Dermis blood vessel endothelial cell (primary cell): Measurements from ENCODE around the gene NCOA1. TPM values are rescaled to one million over a fixed set of nuclear protein-coding genes. Genes with fewer than 3 reads are reported as not detected.
"Not testable (repeated sequence)": the region's sequence is repeated elsewhere in the genome, so short reads cannot be mapped to it uniquely, and the experiment has no call there.

Experiments used
- DNase-seq: peaks from one replicate; pipeline ENCODE4 v3.0.0; 2010
- total RNA-seq: library from RNA; depleted of rRNA; stranded (reverse); fragments of >200 nt; gene quantifications from 2 replicates; pipeline ENCODE4 v1.2.3, GENCODE V29; 2014

Gene NCOA1
- total RNA-seq, 1 donor from 2014 or later = 12.8 TPM

DNA sequence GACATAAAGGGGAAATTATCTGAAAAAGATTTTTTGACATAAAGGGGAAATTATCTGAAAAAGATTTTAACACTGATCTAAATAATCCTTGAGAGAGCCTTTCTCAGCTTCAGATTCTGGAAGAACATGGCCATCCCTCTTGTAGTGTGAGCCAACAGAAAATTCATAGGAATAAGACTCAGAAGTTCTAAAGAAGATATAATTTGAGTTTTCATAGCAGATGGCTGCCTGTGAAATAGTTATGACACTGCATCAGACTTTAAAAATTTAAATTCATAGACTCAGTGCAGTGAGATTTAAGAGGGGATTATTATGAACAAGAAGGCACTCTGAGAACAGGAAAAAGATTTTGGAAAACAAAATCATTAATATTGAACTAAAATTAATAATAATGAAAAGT is 50.6 kb downstream of the NCOA1 start:
- no peak for DNase-seq

GRCh38 chr2:24542269-24542872 is 51.3 kb downstream of the NCOA1 start:
- DNase-seq = no peak

DNA sequence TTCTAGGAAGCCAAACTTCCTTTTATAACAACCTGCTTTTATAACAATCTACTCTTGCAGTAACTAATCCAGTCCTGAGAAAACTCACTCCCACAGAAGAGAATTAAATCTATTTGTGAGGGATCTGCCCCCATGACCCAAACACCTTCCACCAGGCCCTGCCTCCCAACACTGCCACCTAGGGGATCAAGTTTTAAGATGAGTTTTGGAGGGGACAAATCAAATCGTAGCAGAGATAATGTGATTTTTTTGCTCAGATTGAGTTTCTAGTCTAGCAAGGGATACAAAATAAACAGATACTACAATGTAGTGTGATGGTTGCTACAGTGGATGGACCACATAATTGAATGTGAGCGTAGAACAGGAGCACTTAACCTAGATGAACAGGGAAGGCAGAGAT is 52.2 kb downstream of the NCOA1 start:
- peak; percentile 37 for DNase-seq

GRCh38 chr2:24544456-24545115 is 53.5 kb downstream of the NCOA1 start:
- DNase-seq = no peak

DNA sequence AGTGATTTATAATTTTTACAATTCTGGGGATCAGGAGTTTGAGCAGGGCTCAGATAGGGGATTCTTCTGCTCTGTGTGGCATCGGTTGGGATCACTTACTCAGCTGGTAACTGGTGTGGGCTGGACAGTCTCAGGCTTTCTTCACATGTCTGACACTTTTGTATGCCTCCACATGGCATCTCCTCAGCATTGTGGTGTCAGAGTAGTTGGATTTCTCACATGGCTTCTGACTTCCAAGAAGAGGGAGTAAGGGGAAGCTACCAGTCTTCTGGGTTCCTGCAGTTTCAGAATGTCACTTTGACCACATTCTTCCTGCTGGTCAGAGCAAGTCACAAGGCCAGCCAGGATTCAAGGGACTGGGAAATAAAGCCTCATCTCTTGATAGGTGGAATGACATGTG is 55.6 kb downstream of the NCOA1 start:
- DNase-seq = no peak

GRCh38 chr2:24548058-24548457 is 57.0 kb downstream of the NCOA1 start:
- no peak for DNase-seq

DNA sequence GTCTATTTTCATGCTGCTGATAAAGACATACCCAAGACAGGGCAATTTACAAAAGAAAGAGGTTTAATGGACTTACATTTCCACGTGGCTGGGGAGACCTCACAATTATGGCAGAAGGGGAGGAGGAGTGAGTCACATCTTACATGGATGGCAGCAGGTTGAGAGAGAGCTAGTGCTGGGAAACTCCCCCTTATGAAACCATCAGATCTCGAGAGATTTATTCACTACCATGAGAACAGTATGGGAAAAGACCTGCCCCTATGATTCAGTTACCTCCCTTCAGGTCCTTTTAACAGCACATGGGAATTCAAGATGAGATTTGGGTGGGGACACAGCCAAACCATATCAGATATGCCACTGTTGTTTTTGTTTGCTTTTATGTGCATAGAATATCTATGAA is 59.2 kb downstream of the NCOA1 start:
- not testable (repeated sequence) for DNase-seq

GRCh38 chr2:24551016-24551415 is 60.0 kb downstream of the NCOA1 start:
- DNase-seq = no peak

GRCh38 chr2:24552836-24553235 is 61.8 kb downstream of the NCOA1 start:
- no peak for DNase-seq

DNA sequence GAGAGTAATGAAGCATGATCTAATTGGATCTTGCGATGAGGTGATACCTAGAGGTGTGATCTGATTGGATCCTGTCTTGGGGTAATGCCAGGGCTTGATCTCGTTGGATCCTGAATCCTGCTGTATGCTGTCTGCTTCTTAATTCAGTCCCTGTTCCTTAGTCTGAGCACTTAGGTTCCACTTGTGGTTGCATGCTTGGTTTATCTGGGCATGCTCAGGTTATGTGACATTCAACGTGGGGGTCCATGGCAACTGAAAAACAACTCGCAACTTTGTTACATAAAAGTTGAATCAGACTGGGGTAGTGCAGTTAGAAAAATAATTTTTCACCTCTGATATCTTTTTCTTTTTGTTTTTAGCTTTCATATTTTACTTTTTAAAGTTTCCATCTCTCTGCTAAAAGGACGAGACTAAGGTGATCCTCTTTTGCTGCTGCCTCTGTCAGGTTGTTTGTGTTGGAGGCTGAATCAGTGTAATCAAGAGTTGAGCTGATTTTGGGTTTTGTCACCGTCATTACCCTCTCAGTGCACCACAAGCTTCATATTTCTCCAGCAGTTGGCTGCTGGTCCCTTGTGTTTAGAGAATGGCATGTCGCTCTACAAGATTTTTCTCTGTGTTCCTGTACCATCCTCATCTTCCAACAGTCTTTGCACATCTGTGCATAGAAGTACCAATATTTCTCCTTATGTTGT is 67.9 kb downstream of the NCOA1 start:
- no peak for DNase-seq

- DNase-seq = no peak
These were observed 68.5 kb downstream of the NCOA1 start for GRCh38 chr2:24559473-24560113.

DNA sequence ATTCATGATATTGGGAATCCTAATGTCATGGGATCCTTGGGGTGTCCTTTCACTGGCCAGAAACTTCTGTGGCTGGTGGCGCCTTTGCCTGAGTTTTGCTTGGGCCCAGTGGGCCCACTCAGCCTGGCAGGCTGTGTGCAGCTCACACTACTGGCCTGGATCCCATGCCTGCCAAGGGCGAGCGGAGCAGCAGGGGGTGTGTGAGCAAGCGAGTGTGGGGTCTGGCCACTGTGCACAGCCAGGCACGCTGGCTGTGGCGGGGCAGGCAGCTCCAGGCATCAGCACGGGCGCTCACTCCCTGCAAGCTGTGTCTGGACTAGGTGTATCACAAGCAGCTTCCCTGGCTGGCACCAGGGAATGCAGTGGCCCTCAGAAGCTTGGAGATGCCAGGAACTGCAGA is 74.5 kb downstream of the NCOA1 start:
- DNase-seq = no peak

- no peak for DNase-seq
These were observed 75.2 kb downstream of the NCOA1 start for GRCh38 chr2:24566209-24566608.

GRCh38 chr2:24566630-24567029 is 75.6 kb downstream of the NCOA1 start:
- no peak for DNase-seq

DNA sequence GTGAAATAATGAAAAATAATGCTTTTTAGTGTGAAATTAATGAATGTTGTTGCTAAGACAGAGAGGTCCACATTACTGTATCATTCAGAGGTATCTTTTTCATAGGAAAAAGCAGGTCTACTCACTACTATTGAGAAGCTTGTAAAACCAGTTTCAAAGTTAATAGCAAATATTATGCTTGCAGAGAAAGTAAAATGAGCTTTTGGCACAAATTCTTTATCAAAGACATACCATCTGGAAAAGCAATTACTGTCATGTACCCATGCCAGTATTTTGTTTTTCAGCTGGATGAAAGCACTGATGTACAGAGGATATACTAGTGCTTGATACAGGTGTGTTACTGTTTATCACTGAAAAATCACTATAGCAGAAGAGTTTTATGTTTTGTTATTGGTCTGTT is 77.5 kb downstream of the NCOA1 start:
- DNase-seq = peak; percentile 4

GRCh38 chr2:24569565-24569964 is 78.5 kb downstream of the NCOA1 start:
- not testable (repeated sequence) for DNase-seq

- DNase-seq = no peak
These were observed 79.2 kb downstream of the NCOA1 start for GRCh38 chr2:24570225-24570624.

DNA sequence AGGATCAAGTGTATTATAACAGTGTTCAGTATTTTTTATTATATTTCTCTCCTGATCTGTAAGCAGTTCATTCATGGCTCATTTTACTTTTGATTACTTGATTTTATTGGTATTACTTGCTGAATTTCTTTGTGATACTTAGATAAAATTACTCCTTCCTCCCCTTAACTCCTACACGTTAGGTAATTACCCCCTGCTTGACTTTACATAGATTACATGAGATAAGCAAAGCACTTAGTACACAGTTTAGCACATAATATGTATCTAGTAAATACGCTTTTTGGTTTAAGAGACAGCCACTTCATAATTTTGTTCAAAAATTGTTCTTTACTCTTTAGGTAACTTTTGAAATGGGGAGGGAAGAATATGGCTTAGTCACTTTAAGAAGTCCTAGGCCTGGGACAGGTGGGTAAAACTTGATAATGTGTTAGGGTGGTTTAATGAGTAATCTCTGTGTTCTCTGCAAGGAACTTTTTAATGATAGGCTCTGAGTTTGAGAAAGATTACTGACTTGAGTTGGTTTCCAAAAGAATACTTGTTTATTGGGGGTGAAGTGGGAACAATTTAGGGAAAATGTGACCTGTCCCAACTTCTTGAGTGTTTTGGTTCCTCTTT is 80.9 kb downstream of the NCOA1 start:
- no peak for DNase-seq

GRCh38 chr2:24576146-24576545 is 85.1 kb downstream of the NCOA1 start:
- DNase-seq = no peak

DNA sequence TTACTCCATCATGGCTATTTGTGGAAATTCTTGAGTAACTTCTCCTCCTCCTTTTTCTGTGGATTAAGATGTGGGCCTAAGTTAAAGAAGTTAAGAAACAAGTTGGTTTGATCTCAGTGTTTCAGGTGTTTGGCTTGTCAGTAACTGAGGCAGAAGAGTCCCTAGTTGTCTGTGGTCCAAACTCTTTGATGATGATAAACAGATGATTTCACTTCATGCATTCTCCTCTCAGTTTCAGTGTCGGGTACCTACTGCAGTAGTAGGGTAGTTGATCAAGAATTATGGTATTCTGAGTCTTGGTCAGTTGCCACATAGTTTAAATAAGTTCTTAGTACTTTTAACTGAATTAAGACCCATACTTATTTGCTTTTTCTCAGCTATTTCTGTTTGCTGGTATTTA is 85.6 kb downstream of the NCOA1 start:
- no peak for DNase-seq

DNA sequence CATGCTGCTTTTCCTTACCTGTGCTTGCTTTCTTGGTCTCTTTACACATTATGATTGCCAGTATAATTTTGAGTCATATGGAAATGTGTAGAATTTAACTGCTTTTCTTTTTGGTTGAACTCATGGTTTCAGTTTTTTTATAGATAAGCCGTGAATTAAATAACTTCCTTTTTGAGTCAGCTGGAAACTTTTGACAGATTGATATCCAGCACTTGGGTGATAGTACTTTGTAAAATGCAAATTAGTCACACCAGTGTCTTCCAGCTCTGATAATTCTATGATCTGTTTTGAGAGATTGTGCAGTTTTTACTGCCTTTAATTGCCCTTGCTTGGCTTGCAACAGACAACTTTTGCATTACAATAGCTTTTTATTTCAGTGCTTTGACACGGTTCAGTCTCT is 86.4 kb downstream of the NCOA1 start:
- DNase-seq = peak; percentile 21

DNA sequence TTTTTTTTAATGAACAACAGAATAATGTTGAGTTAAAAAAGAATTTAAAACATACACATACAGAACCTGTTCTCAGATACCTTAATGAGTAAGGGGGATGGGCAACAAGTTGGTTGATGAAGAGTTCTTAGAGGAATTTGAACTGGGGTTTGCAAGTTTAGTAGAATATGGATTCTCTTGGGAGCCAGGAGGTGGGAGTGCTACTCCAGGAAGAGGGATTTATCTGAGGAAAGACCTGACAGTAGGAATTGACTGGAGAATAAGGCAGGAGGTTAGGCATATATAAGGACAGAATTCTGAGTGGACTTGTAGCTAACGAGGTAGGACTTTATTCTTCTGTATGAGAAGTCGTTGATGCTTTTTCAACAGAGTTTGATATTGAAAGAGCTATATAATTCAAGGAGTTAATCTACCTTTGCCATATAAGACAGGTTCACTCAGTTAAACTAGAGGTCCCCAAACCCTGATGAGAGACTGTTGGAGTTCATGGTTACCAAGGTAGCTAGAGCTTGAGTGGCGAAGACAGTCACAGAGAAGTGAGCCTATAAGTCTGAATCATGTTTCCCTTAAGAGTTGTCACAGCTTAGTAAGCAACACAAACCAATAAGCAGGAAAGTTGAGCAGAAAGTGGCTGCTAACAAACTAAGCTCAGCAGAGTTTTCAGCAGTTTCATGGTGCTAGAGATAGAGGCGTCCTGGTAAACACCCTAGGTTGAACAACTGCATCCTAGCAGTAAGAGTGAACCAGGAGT is 88.2 kb downstream of the NCOA1 start:
- DNase-seq = no peak
